NT2/D1 (cell line): Measurements from ENCODE around the gene POLR1H.

Source experiments
- DNase-seq: peaks from one replicate; pipeline ENCODE4 v3.0.0-alpha.2; 2011; ENCODE audit warnings: low read depth, low spot score
- H3K27me3 ChIP-seq: 2 replicates; pipeline ENCODE4 v1.6.0; 2011; ENCODE audit warnings: mild to moderate bottlenecking; ENCODE audit not compliant: insufficient read length, insufficient read depth
- H3K36me3 ChIP-seq: 2 replicates; pipeline ENCODE4 v1.6.1; 2011; ENCODE audit warnings: mild to moderate bottlenecking, low read length, mixed read lengths; ENCODE audit not compliant: insufficient read depth, insufficient read length
- H3K4me1 ChIP-seq: 2 replicates; pipeline ENCODE4 v1.5.1; 2011; ENCODE audit not compliant: insufficient read depth, insufficient read length
- H3K4me3 ChIP-seq: 2 replicates; pipeline ENCODE4 v1.5.1; 2011; ENCODE audit warnings: low read depth; ENCODE audit not compliant: insufficient read length
- H3K9ac ChIP-seq: 2 replicates; pipeline ENCODE4 v1.6.0; 2011; ENCODE audit warnings: low read depth; ENCODE audit not compliant: insufficient read length
- H3K9me3 ChIP-seq: 2 replicates; pipeline ENCODE4 v1.5.1; 2011; ENCODE audit warnings: mild to moderate bottlenecking, low read length; ENCODE audit not compliant: insufficient read depth
- SUZ12 ChIP-seq: IDR thresholded peaks from 2 replicates; pipeline ENCODE4 v1.6.1; 2011; ENCODE audit not compliant: insufficient read length, insufficient read depth; ENCODE audit errors: extremely low read depth
- YY1 ChIP-seq: IDR thresholded peaks from 2 replicates; pipeline ENCODE4 v1.6.1; 2011; ENCODE audit not compliant: insufficient read length, insufficient read depth
- ZNF274 ChIP-seq: IDR thresholded peaks from 2 replicates; pipeline ENCODE4 v1.6.1; 2011; ENCODE audit warnings: mild to moderate bottlenecking, low read depth, low read length

The POLR1H gene

DNA sequence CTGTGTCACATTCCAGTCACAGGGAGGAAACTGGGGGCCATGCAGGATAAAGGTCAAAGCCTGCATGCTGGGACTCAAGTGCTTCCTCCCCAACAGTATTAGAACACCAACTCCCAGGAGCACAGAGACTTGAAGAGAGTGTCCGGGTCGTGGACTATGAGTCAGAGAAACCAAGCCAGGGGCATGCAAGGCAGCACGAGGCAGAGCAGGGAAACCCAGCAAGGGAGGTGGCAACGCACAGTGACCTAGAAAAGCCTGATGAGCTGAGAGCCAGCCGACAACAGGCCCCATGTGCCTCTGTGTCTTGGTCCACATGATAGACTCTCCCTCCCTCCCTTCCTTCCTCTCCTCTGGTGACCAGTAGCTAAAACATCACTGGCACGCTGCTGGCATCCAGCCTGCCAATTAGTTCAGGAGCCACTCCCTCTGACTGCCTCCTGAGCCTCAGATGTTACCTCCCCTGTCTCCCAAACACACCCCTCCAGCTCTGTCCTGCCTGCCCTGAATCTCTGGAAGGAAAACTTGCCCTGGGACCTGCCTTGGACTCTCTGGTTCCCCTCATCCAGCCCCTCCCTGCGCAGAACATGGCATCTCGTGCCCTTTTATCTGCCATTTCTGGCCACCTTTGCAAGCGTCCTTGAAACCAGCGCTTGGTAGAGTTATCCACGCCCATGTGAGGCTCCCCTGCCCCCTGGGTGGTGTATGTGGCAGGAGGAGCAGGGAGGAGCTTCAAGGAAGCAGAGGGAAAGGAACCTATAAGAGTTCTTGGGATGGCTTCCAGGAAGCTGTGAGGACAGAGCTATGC lies 30.7 kb downstream of the POLR1H start:
- H3K27me3 ChIP-seq: no peaks in the 10 kb centered on the region
- no peak for TF ChIP-seq ZNF274
- TF ChIP-seq SUZ12: no peak
- no peak for TF ChIP-seq YY1
- DNase-seq: no peak

DNA sequence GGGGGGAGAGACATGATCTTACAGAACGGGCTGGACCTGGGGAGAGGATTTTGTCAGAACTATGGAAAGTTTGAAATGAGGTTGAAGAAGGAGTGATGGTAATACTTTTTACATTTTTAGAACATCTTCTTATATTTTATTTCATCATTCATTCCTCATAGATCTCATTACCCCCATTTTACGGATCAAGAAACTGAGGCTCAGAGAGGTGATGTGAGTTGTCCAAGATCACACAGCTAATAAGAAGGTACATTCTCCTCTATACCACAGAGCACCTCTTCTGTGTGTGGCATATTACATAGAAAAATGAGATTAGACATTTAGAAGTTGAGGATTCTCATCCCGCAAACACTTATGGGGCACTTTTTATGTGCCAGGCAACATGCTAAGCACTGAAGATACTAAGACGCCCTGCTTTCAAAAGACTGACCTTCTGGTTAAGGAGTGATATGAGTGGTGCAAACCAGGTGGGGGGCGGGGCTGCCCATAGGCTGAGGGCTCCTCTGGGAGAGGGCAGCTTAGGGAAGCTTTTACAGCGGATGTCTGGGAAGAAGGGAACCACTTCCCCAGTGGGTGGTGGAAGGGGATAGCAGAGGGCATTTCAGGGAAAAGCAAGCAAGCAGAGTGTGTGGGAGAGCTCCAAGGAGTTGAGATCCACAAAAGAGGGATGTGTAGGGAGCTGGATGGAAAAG lies 31.9 kb downstream of the POLR1H start:
- Histone ChIP-seq H3K9me3 (no peaks in the 10 kb centered on the region), H3K27me3 (peaks cover 2% of the 10 kb centered on the region), H3K4me1 (no peaks in the 10 kb centered on the region), H3K36me3 (no peaks in the 10 kb centered on the region), H3K4me3 (no peak overlapping the region), H3K9ac (no peak overlapping the region)
- TF ChIP-seq ZNF274 (no peak), SUZ12 (no peak), YY1 (no peak)
- no peak for DNase-seq

More for the DNA sequence above, 30.7 kb downstream of the POLR1H start:
- H3K36me3 ChIP-seq: no peaks in the 10 kb centered on the region
- 0 out of 2 replicates have a peak, but pooled peaks cover 4% of the 10 kb centered on the region for H3K9me3 ChIP-seq
- H3K9ac ChIP-seq: no peak overlapping the region
- H3K4me3 ChIP-seq: no peak overlapping the region
- no peaks in the 10 kb centered on the region for H3K4me1 ChIP-seq

GRCh38 chr6:30093951-30094661 lies 33.0 kb downstream of the POLR1H start:
- Histone ChIP-seq H3K4me1 (no peaks in the 10 kb centered on the region), H3K27me3 (peaks cover 9% of the 10 kb centered on the region), H3K4me3 (no peak overlapping the region), H3K36me3 (no peaks in the 10 kb centered on the region), H3K9ac (no peak overlapping the region), H3K9me3 (no peaks in the 10 kb centered on the region)
- DNase-seq: no peak
- TF ChIP-seq ZNF274: no peak
- no peak for TF ChIP-seq YY1
- TF ChIP-seq SUZ12: no peak

DNA sequence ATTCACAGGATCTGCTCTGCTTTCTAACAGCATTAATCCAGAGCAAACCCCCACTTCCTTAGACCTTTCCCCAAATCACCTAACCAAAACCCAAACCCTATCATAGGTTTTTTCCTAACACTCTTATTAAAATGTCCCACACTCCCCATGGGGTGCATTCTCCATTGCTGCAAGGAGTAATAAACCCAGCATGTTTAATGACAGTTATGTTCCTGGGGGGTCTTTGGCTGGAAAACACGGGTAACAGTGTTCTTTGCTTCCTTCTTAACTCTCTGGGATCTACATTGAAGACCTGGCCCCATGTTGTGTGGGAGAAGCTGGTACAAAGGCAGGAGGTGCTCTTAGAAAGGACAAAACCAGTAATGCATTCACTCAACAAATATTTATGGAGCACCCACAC lies 35.8 kb downstream of the POLR1H start:
- Histone ChIP-seq H3K4me3 (no peak overlapping the region), H3K36me3 (no peaks in the 10 kb centered on the region), H3K27me3 (peaks cover 36% of the 10 kb centered on the region), H3K4me1 (peaks cover 2% of the 10 kb centered on the region), H3K9ac (no peak overlapping the region), H3K9me3 (no peaks in the 10 kb centered on the region)
- TF ChIP-seq ZNF274 (no peak), SUZ12 (no peak), YY1 (no peak)
- no peak for DNase-seq

DNA sequence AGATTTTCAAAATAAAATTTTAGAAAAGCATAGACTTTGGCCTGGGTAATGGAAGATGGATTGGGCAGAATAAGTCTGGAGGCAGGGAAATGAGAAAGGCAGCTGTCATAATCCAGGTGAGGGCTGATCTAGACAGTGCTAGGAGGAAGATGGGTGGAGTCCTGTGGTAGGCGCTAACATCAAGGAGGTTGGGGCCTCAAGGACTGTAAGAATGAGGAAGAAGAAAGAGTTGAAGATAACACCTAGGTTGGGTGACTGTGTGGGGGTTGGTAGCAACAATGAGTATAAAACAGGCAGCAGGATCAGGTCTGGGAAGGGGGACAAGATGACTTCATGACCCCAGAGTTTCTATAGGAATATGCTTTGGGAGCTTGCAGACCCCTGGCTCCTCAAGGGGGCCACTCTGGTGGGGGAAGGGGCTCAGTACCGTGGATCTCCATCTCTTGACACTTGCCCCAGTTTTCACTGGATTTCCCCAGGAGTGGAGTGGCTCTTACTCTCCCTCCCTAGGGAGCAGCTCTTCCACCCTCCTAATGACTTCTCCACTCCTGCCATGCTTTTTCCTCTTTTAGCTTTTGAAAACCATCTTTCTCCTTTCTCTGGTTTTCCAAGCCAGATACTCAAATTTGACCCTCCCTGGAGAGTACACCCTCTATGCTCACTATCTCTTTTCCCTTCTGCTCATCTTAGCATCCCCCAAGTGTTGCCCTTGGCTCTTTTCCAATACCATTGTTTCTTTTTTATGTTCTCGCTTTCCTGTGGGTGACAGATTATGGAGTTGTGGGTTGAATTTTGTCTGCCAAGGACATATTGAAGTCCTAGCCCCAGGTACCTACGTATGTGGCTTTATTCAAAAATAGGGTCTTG lies 37.1 kb downstream of the POLR1H start:
- no peak for DNase-seq

GRCh38 chr6:30100154-30100553 lies 39.1 kb downstream of the POLR1H start:
- H3K27me3 ChIP-seq: peaks cover 45% of the 10 kb centered on the region
- H3K9me3 ChIP-seq: no peaks in the 10 kb centered on the region
- H3K36me3 ChIP-seq: no peaks in the 10 kb centered on the region
- peak overlapping the region; percentile 4 for H3K4me3 ChIP-seq
- no peak for TF ChIP-seq SUZ12
- TF ChIP-seq ZNF274: no peak
- TF ChIP-seq YY1: no peak
- peaks cover 2% of the 10 kb centered on the region for H3K4me1 ChIP-seq
- no peak overlapping the region for H3K9ac ChIP-seq
- DNase-seq: no peak

More for the DNA sequence above, 37.1 kb downstream of the POLR1H start:
- Histone ChIP-seq H3K4me1 (peaks cover 2% of the 10 kb centered on the region), H3K9me3 (no peaks in the 10 kb centered on the region), H3K36me3 (no peaks in the 10 kb centered on the region), H3K27me3 (peaks cover 42% of the 10 kb centered on the region), H3K4me3 (no peak overlapping the region), H3K9ac (no peak overlapping the region)
- TF ChIP-seq SUZ12 (no peak), YY1 (no peak), ZNF274 (no peak)
